WTC11 (cell line): ENCODE data around the gene ZNF581.

Experiments used
- JUN ChIP-seq: sonication (generic); formaldehyde crosslinking; IDR thresholded peaks from 2 replicates; pipeline ENCODE4 v1.8.0; 2023; ENCODE audit warnings: mild to moderate bottlenecking, missing genetic modification reagents
- NR1H2 ChIP-seq: sonication (generic); formaldehyde crosslinking; IDR thresholded peaks from 2 replicates; pipeline ENCODE4 v1.9.0; 2021; ENCODE audit warnings: mild to moderate bottlenecking, moderate library complexity, missing genetic modification reagents
- OVOL2 ChIP-seq: fragments of 250-450 bp; sonication (Bioruptor Pico); IDR thresholded peaks from 2 replicates; pipeline ENCODE4 v1.9.0; 2021; ENCODE audit warnings: mild to moderate bottlenecking, borderline replicate concordance
- SP1 ChIP-seq: sonication (generic); formaldehyde crosslinking; conservative IDR thresholded peaks from 2 replicates; pipeline ENCODE4 v1.8.1; 2022; ENCODE audit warnings: missing genetic modification reagents
- TP53 ChIP-seq: sonication (generic); formaldehyde crosslinking; IDR thresholded peaks from 2 replicates; pipeline ENCODE4 v1.8.1; 2023; ENCODE audit warnings: mild to moderate bottlenecking, missing genetic modification reagents
- ZNF263 ChIP-seq: sonication (generic); formaldehyde crosslinking; IDR thresholded peaks from 2 replicates; pipeline ENCODE4 v1.8.1; 2022; ENCODE audit warnings: low read depth, mild to moderate bottlenecking, moderate library complexity, missing genetic modification reagents
- ZNF317 ChIP-seq: sonication (generic); formaldehyde crosslinking; IDR thresholded peaks from 2 replicates; pipeline ENCODE4 v1.8.1; 2023; ENCODE audit warnings: low read depth, mild to moderate bottlenecking, moderate library complexity, missing genetic modification reagents, borderline replicate concordance
- TF ChIP-seq, protein P1 (sequence below): sonication (generic); formaldehyde crosslinking; IDR thresholded peaks from 2 replicates; pipeline ENCODE4 v1.8.1; 2023; ENCODE audit warnings: mild to moderate bottlenecking, missing genetic modification reagents, moderate library complexity
- TF ChIP-seq, protein P2 (sequence below): fragments of 200-600 bp; IDR thresholded peaks from 2 replicates; pipeline ENCODE4 v1.8.0; 2022; ENCODE audit warnings: antibody characterized with exemption
- TF ChIP-seq, protein P3 (sequence below): sonication (generic); formaldehyde crosslinking; IDR thresholded peaks from 2 replicates; pipeline ENCODE4 v1.8.0; 2022; ENCODE audit warnings: mild to moderate bottlenecking, missing genetic modification reagents

DNA sequence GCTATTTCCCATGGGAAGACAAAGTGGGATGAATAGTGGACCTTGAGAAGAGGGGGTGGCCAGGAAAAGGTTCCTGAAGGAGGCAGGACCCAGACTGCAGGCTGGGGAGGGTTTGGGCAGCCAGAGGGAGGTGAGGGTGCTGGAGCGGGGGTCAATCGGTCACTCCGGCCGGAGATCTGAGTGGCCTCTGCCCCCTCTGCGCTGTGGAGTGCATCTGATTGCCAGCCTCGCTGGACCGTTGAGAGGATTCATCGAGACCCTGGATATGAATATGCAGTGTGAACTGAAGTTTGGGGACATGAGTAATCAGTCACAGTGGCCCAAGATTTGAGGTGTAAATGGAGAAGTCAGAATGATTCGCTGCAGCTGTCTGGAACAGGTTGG lies 8.1 kb upstream of the ZNF581 start:
- TF ChIP-seq, protein P1, sequence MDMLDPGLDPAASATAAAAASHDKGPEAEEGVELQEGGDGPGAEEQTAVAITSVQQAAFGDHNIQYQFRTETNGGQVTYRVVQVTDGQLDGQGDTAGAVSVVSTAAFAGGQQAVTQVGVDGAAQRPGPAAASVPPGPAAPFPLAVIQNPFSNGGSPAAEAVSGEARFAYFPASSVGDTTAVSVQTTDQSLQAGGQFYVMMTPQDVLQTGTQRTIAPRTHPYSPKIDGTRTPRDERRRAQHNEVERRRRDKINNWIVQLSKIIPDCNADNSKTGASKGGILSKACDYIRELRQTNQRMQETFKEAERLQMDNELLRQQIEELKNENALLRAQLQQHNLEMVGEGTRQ (CRISPR knock-in tag) = no peak
- TF ChIP-seq, protein P2, sequence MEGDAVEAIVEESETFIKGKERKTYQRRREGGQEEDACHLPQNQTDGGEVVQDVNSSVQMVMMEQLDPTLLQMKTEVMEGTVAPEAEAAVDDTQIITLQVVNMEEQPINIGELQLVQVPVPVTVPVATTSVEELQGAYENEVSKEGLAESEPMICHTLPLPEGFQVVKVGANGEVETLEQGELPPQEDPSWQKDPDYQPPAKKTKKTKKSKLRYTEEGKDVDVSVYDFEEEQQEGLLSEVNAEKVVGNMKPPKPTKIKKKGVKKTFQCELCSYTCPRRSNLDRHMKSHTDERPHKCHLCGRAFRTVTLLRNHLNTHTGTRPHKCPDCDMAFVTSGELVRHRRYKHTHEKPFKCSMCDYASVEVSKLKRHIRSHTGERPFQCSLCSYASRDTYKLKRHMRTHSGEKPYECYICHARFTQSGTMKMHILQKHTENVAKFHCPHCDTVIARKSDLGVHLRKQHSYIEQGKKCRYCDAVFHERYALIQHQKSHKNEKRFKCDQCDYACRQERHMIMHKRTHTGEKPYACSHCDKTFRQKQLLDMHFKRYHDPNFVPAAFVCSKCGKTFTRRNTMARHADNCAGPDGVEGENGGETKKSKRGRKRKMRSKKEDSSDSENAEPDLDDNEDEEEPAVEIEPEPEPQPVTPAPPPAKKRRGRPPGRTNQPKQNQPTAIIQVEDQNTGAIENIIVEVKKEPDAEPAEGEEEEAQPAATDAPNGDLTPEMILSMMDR = no peak
- TF ChIP-seq NR1H2 (CRISPR knock-in tag) (no peak), SP1 (CRISPR knock-in tag) (no peak), ZNF317 (CRISPR knock-in tag) (no peak), ZNF263 (CRISPR knock-in tag) (no peak), OVOL2 (CRISPR knock-in tag) (no peak), JUN (CRISPR knock-in tag) (no peak), TP53 (CRISPR knock-in tag) (no peak)
- TF ChIP-seq, protein P3, sequence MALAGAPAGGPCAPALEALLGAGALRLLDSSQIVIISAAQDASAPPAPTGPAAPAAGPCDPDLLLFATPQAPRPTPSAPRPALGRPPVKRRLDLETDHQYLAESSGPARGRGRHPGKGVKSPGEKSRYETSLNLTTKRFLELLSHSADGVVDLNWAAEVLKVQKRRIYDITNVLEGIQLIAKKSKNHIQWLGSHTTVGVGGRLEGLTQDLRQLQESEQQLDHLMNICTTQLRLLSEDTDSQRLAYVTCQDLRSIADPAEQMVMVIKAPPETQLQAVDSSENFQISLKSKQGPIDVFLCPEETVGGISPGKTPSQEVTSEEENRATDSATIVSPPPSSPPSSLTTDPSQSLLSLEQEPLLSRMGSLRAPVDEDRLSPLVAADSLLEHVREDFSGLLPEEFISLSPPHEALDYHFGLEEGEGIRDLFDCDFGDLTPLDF (CRISPR knock-in tag) = no peak
